GM12875 (cell line): ENCODE results near the gene TRIM40.

Experiments used
- H3K4me3 ChIP-seq: one replicate; pipeline ENCODE4 v1.5.1; 2011; ENCODE audit warnings: low read depth, low read length, control low read depth
- TF ChIP-seq, protein P1 (sequence below): IDR thresholded peaks from 2 replicates; pipeline ENCODE4 v1.5.1; 2011; ENCODE audit warnings: low read depth, mild to moderate bottlenecking, control low read depth, inconsistent platforms, low read length, moderate library complexity, borderline replicate concordance; ENCODE audit not compliant: insufficient read depth

TRIM40 gene

DNA sequence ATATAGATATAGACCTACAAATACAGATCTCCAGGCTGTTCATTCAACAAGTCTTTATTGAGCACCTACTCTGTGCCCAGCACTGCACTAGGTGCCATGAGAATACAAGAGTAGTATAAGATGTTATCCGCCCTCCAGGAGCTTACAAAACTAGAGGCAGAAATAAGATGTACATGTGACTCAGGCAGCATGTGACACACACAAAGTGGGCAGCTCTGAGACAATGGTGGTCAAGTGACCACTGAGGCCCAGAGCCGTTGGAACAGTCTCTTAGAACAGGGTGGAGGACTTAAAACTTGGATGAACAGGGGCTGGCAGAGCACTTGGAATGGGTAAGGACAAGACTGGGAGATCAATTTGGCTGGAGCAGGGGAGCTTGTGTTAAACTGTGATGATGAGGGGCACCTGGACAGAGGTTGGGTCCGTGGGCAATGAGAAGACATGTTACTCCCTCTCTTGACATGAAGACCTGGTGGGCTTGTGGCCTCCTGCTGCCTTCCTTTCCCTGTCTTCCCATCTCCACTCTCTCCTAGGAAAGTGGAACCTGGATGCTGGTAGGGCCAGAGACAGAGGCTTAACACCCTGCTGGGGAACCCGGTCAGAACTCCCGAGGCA, 48.6 kb downstream of the TRIM40 start:
- TF ChIP-seq, protein P1, sequence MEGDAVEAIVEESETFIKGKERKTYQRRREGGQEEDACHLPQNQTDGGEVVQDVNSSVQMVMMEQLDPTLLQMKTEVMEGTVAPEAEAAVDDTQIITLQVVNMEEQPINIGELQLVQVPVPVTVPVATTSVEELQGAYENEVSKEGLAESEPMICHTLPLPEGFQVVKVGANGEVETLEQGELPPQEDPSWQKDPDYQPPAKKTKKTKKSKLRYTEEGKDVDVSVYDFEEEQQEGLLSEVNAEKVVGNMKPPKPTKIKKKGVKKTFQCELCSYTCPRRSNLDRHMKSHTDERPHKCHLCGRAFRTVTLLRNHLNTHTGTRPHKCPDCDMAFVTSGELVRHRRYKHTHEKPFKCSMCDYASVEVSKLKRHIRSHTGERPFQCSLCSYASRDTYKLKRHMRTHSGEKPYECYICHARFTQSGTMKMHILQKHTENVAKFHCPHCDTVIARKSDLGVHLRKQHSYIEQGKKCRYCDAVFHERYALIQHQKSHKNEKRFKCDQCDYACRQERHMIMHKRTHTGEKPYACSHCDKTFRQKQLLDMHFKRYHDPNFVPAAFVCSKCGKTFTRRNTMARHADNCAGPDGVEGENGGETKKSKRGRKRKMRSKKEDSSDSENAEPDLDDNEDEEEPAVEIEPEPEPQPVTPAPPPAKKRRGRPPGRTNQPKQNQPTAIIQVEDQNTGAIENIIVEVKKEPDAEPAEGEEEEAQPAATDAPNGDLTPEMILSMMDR, result no peak
- H3K4me3 ChIP-seq, result no peak overlapping the region

GRCh38 chr6:30185846-30186484, 50.0 kb downstream of the TRIM40 start:
- TF ChIP-seq, protein P1, result no peak
- no peak overlapping the region for H3K4me3 ChIP-seq

- H3K4me3 ChIP-seq, result no peak overlapping the region
- TF ChIP-seq, protein P1, result no peak
Observed at GRCh38 chr6:30188541-30188940, 52.6 kb downstream of the TRIM40 start.

GRCh38 chr6:30192076-30192475, 56.1 kb downstream of the TRIM40 start:
- TF ChIP-seq, protein P1, result no peak
- no peak overlapping the region for H3K4me3 ChIP-seq

DNA sequence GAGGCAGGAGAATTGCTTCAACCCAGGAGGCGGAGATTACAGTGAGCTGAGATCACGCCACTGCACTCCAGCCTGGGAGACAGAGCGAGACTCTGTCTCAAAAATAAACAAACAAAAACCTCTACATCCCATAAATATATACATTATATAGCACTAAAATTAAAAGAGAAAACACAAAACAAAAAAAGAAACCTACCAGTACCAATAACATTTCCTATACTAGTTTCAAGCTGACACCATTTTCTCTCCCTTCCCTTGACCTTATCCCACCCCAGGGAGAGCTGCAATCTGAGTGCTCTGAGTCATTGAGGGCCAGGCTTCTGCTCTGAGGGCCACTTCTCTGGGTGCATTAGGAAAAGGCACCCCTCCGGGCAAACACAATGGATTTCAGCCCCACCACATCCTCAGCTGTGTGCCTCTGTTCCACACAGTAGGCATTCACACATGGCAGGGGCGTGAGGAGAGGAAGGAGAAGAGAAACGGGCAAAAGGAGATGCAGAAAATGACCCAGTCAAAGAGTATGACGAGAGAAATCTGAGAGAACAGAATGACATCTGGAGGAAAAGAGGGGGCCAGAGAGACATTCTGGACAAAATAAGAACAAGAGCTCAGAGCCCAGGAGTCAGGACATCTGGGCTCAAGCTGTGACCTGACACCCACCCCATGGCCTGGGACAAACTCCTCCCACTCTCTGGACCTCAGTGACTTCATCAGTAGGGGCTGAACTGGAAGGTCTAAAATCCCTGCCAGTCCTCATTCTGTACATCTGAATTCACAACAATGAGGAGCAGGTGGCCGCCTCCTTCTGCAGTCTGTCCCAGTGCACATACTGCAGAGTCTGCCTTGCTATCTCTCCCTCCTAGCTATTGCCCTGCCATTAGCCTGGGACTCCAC, 59.1 kb downstream of the TRIM40 start:
- TF ChIP-seq, protein P1, result no peak
- H3K4me3 ChIP-seq, result no peak overlapping the region

- TF ChIP-seq, protein P1, result no peak
- H3K4me3 ChIP-seq, result no peak overlapping the region
Observed at GRCh38 chr6:30195951-30196350, 60.0 kb downstream of the TRIM40 start.

DNA sequence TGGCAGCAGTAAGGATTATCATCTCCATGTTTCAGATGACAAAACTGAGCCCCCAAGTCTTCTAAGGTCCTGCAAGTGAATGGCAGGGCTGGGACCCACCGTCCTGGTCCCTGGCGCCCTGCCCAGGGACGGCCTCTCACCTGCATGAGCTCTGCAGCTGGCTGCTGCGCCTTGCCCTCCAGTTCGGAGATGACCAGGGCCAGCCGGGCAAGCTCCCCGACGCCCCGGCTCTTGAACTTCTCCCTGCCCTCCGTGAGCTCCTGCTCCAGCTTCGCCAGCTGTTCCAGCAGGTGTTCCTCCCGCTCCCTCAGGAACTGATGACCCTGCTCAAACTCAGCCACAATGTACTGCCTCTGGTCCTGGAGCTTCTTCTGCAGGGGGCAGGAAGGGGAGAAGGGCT, 60.4 kb downstream of the TRIM40 start:
- no peak overlapping the region for H3K4me3 ChIP-seq
- TF ChIP-seq, protein P1, result no peak
